Measurements from ENCODE around the gene RABGEF1.
"Not testable (repeated sequence)": the region's sequence is repeated elsewhere in the genome, so short reads cannot be mapped to it uniquely, and the experiment has no call there.

RABGEF1 gene

GRCh38 chr7:66816658-66817057 is 76.1 kb downstream of the RABGEF1 start:
- H3K27ac ChIP-seq (ENCODE audit: low read depth, low read length), result not testable (repeated sequence)

GRCh38 chr7:66817208-66817795 is 76.8 kb downstream of the RABGEF1 start:
- not testable (repeated sequence) for H3K4me3 ChIP-seq (ENCODE audit: low read depth in 1 of 5, low read length in 5 of 5); H3K27ac ChIP-seq (ENCODE audit: low read depth, low read length); H3K9ac ChIP-seq (ENCODE audit: low read length in 5 of 5); H3K4me1 ChIP-seq (ENCODE audit: control insufficient read depth in 5 of 5, insufficient read depth in 5 of 5, low read length in 5 of 5); H3K36me3 ChIP-seq (ENCODE audit: control insufficient read depth in 5 of 5, insufficient read depth in 5 of 5, low read length in 5 of 5); H3K9me3 ChIP-seq (ENCODE audit: control insufficient read depth in 5 of 5, low read length in 5 of 5); H3K27me3 ChIP-seq (ENCODE audit: control insufficient read depth in 5 of 5, insufficient read depth in 4 of 5, low read length in 5 of 5)

More at GRCh38 chr7:66816658-66817057, 76.1 kb downstream of the RABGEF1 start:
- not testable (repeated sequence) for H3K27me3 ChIP-seq (ENCODE audit: control insufficient read depth in 5 of 5, insufficient read depth in 4 of 5, low read length in 5 of 5); H3K9ac ChIP-seq (ENCODE audit: low read length in 5 of 5); H3K9me3 ChIP-seq (ENCODE audit: control insufficient read depth in 5 of 5, low read length in 5 of 5); H3K4me1 ChIP-seq (ENCODE audit: control insufficient read depth in 5 of 5, insufficient read depth in 5 of 5, low read length in 5 of 5); H3K4me3 ChIP-seq (ENCODE audit: low read depth in 1 of 5, low read length in 5 of 5)
- peaks cover 0 to 13% (median 6%) of the 10 kb centered on the region in 5 donors for H3K36me3 ChIP-seq (ENCODE audit: control insufficient read depth in 5 of 5, insufficient read depth in 5 of 5, low read length in 5 of 5)

- not testable (repeated sequence) for H3K4me3 ChIP-seq (ENCODE audit: low read depth in 1 of 5, low read length in 5 of 5); H3K9me3 ChIP-seq (ENCODE audit: control insufficient read depth in 5 of 5, low read length in 5 of 5); H3K27ac ChIP-seq (ENCODE audit: low read depth, low read length); H3K4me1 ChIP-seq (ENCODE audit: control insufficient read depth in 5 of 5, insufficient read depth in 5 of 5, low read length in 5 of 5); H3K9ac ChIP-seq (ENCODE audit: low read length in 5 of 5); H3K27me3 ChIP-seq (ENCODE audit: control insufficient read depth in 5 of 5, insufficient read depth in 4 of 5, low read length in 5 of 5); H3K36me3 ChIP-seq (ENCODE audit: control insufficient read depth in 5 of 5, insufficient read depth in 5 of 5, low read length in 5 of 5)
Measured at GRCh38 chr7:66817956-66818355, 77.4 kb downstream of the RABGEF1 start.

- Histone ChIP-seq H3K36me3 (ENCODE audit: control insufficient read depth in 5 of 5, insufficient read depth in 5 of 5, low read length in 5 of 5) (no peaks in the 10 kb centered on the region), H3K4me3 (ENCODE audit: low read depth in 1 of 5, low read length in 5 of 5) (no peak overlapping the region), H3K9me3 (ENCODE audit: control insufficient read depth in 5 of 5, low read length in 5 of 5) (peaks cover 0 to 9% (median 6%) of the 10 kb centered on the region in 5 donors), H3K27ac (ENCODE audit: low read depth, low read length) (no peak overlapping the region), H3K4me1 (ENCODE audit: control insufficient read depth in 5 of 5, insufficient read depth in 5 of 5, low read length in 5 of 5) (no peaks in the 10 kb centered on the region), H3K27me3 (ENCODE audit: control insufficient read depth in 5 of 5, insufficient read depth in 4 of 5, low read length in 5 of 5) (no peaks in the 10 kb centered on the region), H3K9ac (ENCODE audit: low read length in 5 of 5) (no peak overlapping the region)
Measured at GRCh38 chr7:66824041-66824440, 83.5 kb downstream of the RABGEF1 start.

- H3K9me3 ChIP-seq (ENCODE audit: control insufficient read depth in 5 of 5, low read length in 5 of 5); H3K9ac ChIP-seq (ENCODE audit: low read length in 5 of 5); H3K4me3 ChIP-seq (ENCODE audit: low read depth in 1 of 5, low read length in 5 of 5); H3K27me3 ChIP-seq (ENCODE audit: control insufficient read depth in 5 of 5, insufficient read depth in 4 of 5, low read length in 5 of 5); H3K36me3 ChIP-seq (ENCODE audit: control insufficient read depth in 5 of 5, insufficient read depth in 5 of 5, low read length in 5 of 5); H3K27ac ChIP-seq (ENCODE audit: low read depth, low read length); H3K4me1 ChIP-seq (ENCODE audit: control insufficient read depth in 5 of 5, insufficient read depth in 5 of 5, low read length in 5 of 5): not testable (repeated sequence)
Measured at GRCh38 chr7:66825538-66825937, 85.0 kb downstream of the RABGEF1 start.

GRCh38 chr7:66826649-66827048 is 86.1 kb downstream of the RABGEF1 start:
- no peaks in the 10 kb centered on the region for H3K36me3 ChIP-seq (ENCODE audit: control insufficient read depth in 5 of 5, insufficient read depth in 5 of 5, low read length in 5 of 5)

GRCh38 chr7:66830976-66831375 is 90.4 kb downstream of the RABGEF1 start:
- not testable (repeated sequence) for H3K9me3 ChIP-seq (ENCODE audit: control insufficient read depth in 5 of 5, low read length in 5 of 5); H3K36me3 ChIP-seq (ENCODE audit: control insufficient read depth in 5 of 5, insufficient read depth in 5 of 5, low read length in 5 of 5); H3K27ac ChIP-seq (ENCODE audit: low read depth, low read length); H3K27me3 ChIP-seq (ENCODE audit: control insufficient read depth in 5 of 5, insufficient read depth in 4 of 5, low read length in 5 of 5); H3K4me3 ChIP-seq (ENCODE audit: low read depth in 1 of 5, low read length in 5 of 5); H3K4me1 ChIP-seq (ENCODE audit: control insufficient read depth in 5 of 5, insufficient read depth in 5 of 5, low read length in 5 of 5); H3K9ac ChIP-seq (ENCODE audit: low read length in 5 of 5)

More at GRCh38 chr7:66826649-66827048, 86.1 kb downstream of the RABGEF1 start:
- peaks cover 0 to 9% (median 6%) of the 10 kb centered on the region in 5 donors for H3K9me3 ChIP-seq (ENCODE audit: control insufficient read depth in 5 of 5, low read length in 5 of 5)
- H3K27ac ChIP-seq (ENCODE audit: low read depth, low read length), result no peak overlapping the region
- H3K27me3 ChIP-seq (ENCODE audit: control insufficient read depth in 5 of 5, insufficient read depth in 4 of 5, low read length in 5 of 5), result no peaks in the 10 kb centered on the region
- H3K4me1 ChIP-seq (ENCODE audit: control insufficient read depth in 5 of 5, insufficient read depth in 5 of 5, low read length in 5 of 5), result no peaks in the 10 kb centered on the region
- H3K9ac ChIP-seq (ENCODE audit: low read length in 5 of 5), result no peak overlapping the region
- H3K4me3 ChIP-seq (ENCODE audit: low read depth in 1 of 5, low read length in 5 of 5), result no peak overlapping the region

GRCh38 chr7:66832531-66833351 is 92.2 kb downstream of the RABGEF1 start:
- no peak overlapping the region for H3K4me3 ChIP-seq (ENCODE audit: low read depth in 1 of 5, low read length in 5 of 5)
- H3K9me3 ChIP-seq (ENCODE audit: control insufficient read depth in 5 of 5, low read length in 5 of 5), result peaks cover 0 to 8% (median 7%) of the 10 kb centered on the region in 5 donors
- no peaks in the 10 kb centered on the region for H3K4me1 ChIP-seq (ENCODE audit: control insufficient read depth in 5 of 5, insufficient read depth in 5 of 5, low read length in 5 of 5)
- H3K27me3 ChIP-seq (ENCODE audit: control insufficient read depth in 5 of 5, insufficient read depth in 4 of 5, low read length in 5 of 5), result no peaks in the 10 kb centered on the region
- no peak overlapping the region for H3K27ac ChIP-seq (ENCODE audit: low read depth, low read length)
- H3K9ac ChIP-seq (ENCODE audit: low read length in 5 of 5), result no peak overlapping the region
- no peaks in the 10 kb centered on the region for H3K36me3 ChIP-seq (ENCODE audit: control insufficient read depth in 5 of 5, insufficient read depth in 5 of 5, low read length in 5 of 5)

GRCh38 chr7:66837007-66837406 is 96.5 kb downstream of the RABGEF1 start:
- Histone ChIP-seq H3K36me3 (ENCODE audit: control insufficient read depth in 5 of 5, insufficient read depth in 5 of 5, low read length in 5 of 5) (no peaks in the 10 kb centered on the region), H3K27me3 (ENCODE audit: control insufficient read depth in 5 of 5, insufficient read depth in 4 of 5, low read length in 5 of 5) (no peaks in the 10 kb centered on the region), H3K4me3 (ENCODE audit: low read depth in 1 of 5, low read length in 5 of 5) (no peak overlapping the region), H3K9me3 (ENCODE audit: control insufficient read depth in 5 of 5, low read length in 5 of 5) (peaks cover 0 to 8% (median 7%) of the 10 kb centered on the region in 5 donors), H3K9ac (ENCODE audit: low read length in 5 of 5) (no peak overlapping the region), H3K4me1 (ENCODE audit: control insufficient read depth in 5 of 5, insufficient read depth in 5 of 5, low read length in 5 of 5) (no peaks in the 10 kb centered on the region), H3K27ac (ENCODE audit: low read depth, low read length) (no peak overlapping the region)

GRCh38 chr7:66837661-66838060 is 97.1 kb downstream of the RABGEF1 start:
- no peaks in the 10 kb centered on the region for H3K4me1 ChIP-seq (ENCODE audit: control insufficient read depth in 5 of 5, insufficient read depth in 5 of 5, low read length in 5 of 5)
- H3K36me3 ChIP-seq (ENCODE audit: control insufficient read depth in 5 of 5, insufficient read depth in 5 of 5, low read length in 5 of 5), result no peaks in the 10 kb centered on the region
- H3K4me3 ChIP-seq (ENCODE audit: low read depth in 1 of 5, low read length in 5 of 5), result no peak overlapping the region
- H3K27ac ChIP-seq (ENCODE audit: low read depth, low read length), result no peak overlapping the region
- no peak overlapping the region for H3K9ac ChIP-seq (ENCODE audit: low read length in 5 of 5)
- H3K9me3 ChIP-seq (ENCODE audit: control insufficient read depth in 5 of 5, low read length in 5 of 5), result peaks cover 0 to 8% (median 7%) of the 10 kb centered on the region in 5 donors
- no peaks in the 10 kb centered on the region for H3K27me3 ChIP-seq (ENCODE audit: control insufficient read depth in 5 of 5, insufficient read depth in 4 of 5, low read length in 5 of 5)
